HL-60 (cell line): ENCODE data around the gene MYL12A.

Source experiments
- DNase-seq, 2 experiments: peaks; one replicate each; pipeline ENCODE4 v3.0.0-alpha.2; 2010 to 2020; ENCODE audit warnings: low read depth in 1 of 2, low spot score in 1 of 2
- H3K27ac ChIP-seq: fragments of 250-450 bp; sonication (Bioruptor Pico); replicated peaks from 2 replicates; pipeline ENCODE4 v1.5.1; 2020; ENCODE audit warnings: mild to moderate bottlenecking, moderate library complexity
- H3K27me3 ChIP-seq: fragments of 250-450 bp; sonication (Bioruptor Pico); 2 replicates; pipeline ENCODE4 v1.5.1; 2021; ENCODE audit warnings: mild to moderate bottlenecking, moderate library complexity; ENCODE audit not compliant: insufficient read depth, poor library complexity, severe bottlenecking
- H3K4me3 ChIP-seq: replicated peaks from 2 replicates; pipeline ENCODE4 v1.5.1; 2011; ENCODE audit warnings: mild to moderate bottlenecking, control low read depth, low read length; ENCODE audit not compliant: insufficient read depth
- CTCF ChIP-seq: IDR thresholded peaks from one replicate; pipeline ENCODE4 v1.5.1; 2011; ENCODE audit warnings: low read length, control low read depth, inconsistent platforms; ENCODE audit not compliant: insufficient read depth
- GABPA ChIP-seq: IDR thresholded peaks from 2 replicates; pipeline ENCODE4 v1.6.1; 2012; ENCODE audit warnings: low read depth
- POLR2AphosphoS5 ChIP-seq: IDR thresholded peaks from 2 replicates; pipeline ENCODE4 v1.6.1; 2012; ENCODE audit warnings: low read depth
- REST ChIP-seq: IDR thresholded peaks from 2 replicates; pipeline ENCODE4 v1.6.1; 2012; ENCODE audit warnings: low read depth; ENCODE audit not compliant: insufficient replicate concordance
- SPI1 ChIP-seq: IDR thresholded peaks from 2 replicates; pipeline ENCODE4 v1.6.1; 2012; ENCODE audit warnings: low read depth, mild to moderate bottlenecking, borderline replicate concordance

MYL12A gene

GRCh38 chr18:3260995-3261372 is 13.4 kb downstream of the MYL12A start:
- peak overlapping the region; percentile 98 for H3K27ac ChIP-seq

GRCh38 chr18:3261373-3262233 is 14.0 kb downstream of the MYL12A start, which contains the start of gene MYL12B:
Gene MYL12B, plus strand, starts transcription at chr18:3262133. Its CDS starts 10,766 bp downstream, at chr18:3272899.
- peak within 1 kb of the TSS; percentile 98 for H3K27ac ChIP-seq
- TF ChIP-seq SPI1 (peak; percentile 65), GABPA (peak; percentile 90), REST (peak; percentile 64), POLR2AphosphoS5 (peak; percentile 88), CTCF (no peak)
- H3K27me3 ChIP-seq, result no peaks in the 10 kb centered on the region
- H3K4me3 ChIP-seq, result peak within 1 kb of the TSS; percentile 89
- DNase-seq, result peak; percentile 83 to 85

More at GRCh38 chr18:3260995-3261372, 13.4 kb downstream of the MYL12A start:
- no peaks in the 10 kb centered on the region for H3K27me3 ChIP-seq
- no peak for TF ChIP-seq GABPA
- TF ChIP-seq POLR2AphosphoS5, result no peak
- no peak for TF ChIP-seq CTCF
- H3K4me3 ChIP-seq, result peak overlapping the region; percentile 89
- no peak for DNase-seq

GRCh38 chr18:3262234-3263131 is 14.9 kb downstream of the MYL12A start:
- Histone ChIP-seq H3K27me3 (no peaks in the 10 kb centered on the region), H3K27ac (peak overlapping the region; percentile 98), H3K4me3 (peak overlapping the region; percentile 89)
- peak in 1 of 2 experiments; percentile 38 for DNase-seq
- no peak for TF ChIP-seq REST
- TF ChIP-seq SPI1, result no peak
- no peak for TF ChIP-seq GABPA
- TF ChIP-seq CTCF, result no peak
- no peak for TF ChIP-seq POLR2AphosphoS5
